ENCODE results near the gene CREG2.
A peak's percentile ranks its signal among the peaks of the same experiment; 100 is the strongest.
"Not testable (repeated sequence)": the region's sequence is repeated elsewhere in the genome, so short reads cannot be mapped to it uniquely, and the experiment has no call there.

CREG2 gene

DNA sequence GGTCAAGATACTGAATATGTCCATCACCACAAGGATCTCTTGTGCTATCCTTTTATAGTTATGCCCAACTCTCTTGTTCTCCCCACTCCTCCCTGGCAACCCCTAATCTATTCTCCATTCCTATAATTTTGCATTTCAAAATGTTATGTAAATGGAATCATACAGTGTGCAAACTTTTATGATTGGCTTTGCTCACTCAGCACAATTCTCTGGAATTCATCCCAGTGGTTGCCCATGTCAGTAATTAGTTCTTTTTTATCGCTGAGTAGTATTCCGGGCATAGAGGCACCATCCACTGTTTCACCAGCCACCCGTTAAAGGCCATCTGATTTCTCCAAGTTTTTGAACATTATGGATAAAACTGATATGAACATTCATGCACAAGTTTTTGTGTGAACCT is 40.4 kb downstream of the CREG2 start:
- no peak for DNase-seq (ENCODE audit: low spot score)

DNA sequence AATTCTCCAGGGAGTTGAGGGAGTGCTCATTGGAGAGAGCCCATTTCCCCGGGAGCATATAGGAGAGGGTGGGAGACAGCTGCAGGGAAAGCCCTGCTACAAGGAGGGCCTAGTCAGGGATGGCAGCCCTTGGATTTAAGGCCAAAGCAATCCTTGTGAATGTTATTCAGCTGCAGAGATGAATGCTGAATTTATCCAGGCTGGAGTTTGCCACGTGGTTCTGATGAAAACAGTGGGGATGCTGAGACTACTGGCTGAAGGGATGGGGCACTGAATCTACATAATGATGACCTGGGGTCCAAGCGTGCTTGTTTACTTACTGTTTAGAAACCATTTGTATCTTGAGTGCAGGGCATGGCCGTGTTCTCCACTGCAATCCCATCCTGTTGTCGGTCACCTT is 43.2 kb downstream of the CREG2 start:
- no peak for DNase-seq (ENCODE audit: low spot score)

DNA sequence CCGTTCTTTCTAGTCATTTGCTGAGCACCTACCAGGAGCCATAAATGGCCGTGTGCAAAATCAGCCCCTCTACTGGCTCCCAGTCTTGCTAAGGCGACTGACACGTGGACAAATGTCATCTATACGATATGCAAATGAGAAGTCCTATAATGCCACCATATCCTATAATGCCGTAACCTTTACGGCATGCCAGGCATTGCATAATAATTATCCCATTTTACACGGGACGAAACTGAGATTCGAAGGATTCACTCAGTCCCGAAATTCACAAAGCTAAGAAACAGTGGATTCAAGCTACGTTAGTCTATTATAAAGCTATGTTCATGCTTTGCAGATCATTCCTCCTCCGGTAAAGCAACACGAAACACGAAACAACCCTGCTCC is 44.7 kb downstream of the CREG2 start:
- no peak for DNase-seq (ENCODE audit: low spot score)

GRCh38 chr2:101341901-101342624 is 45.2 kb downstream of the CREG2 start:
- peak; percentile 66 for DNase-seq (ENCODE audit: low spot score)

- no peak for DNase-seq (ENCODE audit: low spot score)
Measured at GRCh38 chr2:101341421-101341820, 45.9 kb downstream of the CREG2 start.

GRCh38 chr2:101340141-101340551 is 47.2 kb downstream of the CREG2 start:
- DNase-seq (ENCODE audit: low spot score) = no peak

GRCh38 chr2:101339266-101339880 is 47.9 kb downstream of the CREG2 start:
- DNase-seq (ENCODE audit: low spot score) = no peak

DNA sequence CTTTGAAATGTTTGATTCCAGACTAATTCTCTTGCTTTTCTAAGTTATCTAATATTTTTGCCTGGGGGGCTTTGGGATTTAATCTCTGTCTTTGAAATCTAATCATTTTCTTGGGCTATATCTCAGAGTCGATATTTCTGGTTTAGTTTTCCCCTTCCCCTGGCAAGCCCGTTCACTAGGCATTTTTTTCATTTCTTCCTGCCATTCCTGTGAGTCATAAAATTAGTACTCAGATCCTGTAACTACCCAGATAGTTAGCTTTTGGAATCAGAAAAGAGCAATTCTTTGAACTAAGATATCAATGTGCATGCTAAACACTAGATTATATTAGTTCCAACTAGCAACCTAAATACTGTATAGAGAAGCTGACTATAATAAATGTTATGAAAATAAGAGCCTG is 49.4 kb downstream of the CREG2 start:
- DNase-seq (ENCODE audit: low spot score) = no peak

DNA sequence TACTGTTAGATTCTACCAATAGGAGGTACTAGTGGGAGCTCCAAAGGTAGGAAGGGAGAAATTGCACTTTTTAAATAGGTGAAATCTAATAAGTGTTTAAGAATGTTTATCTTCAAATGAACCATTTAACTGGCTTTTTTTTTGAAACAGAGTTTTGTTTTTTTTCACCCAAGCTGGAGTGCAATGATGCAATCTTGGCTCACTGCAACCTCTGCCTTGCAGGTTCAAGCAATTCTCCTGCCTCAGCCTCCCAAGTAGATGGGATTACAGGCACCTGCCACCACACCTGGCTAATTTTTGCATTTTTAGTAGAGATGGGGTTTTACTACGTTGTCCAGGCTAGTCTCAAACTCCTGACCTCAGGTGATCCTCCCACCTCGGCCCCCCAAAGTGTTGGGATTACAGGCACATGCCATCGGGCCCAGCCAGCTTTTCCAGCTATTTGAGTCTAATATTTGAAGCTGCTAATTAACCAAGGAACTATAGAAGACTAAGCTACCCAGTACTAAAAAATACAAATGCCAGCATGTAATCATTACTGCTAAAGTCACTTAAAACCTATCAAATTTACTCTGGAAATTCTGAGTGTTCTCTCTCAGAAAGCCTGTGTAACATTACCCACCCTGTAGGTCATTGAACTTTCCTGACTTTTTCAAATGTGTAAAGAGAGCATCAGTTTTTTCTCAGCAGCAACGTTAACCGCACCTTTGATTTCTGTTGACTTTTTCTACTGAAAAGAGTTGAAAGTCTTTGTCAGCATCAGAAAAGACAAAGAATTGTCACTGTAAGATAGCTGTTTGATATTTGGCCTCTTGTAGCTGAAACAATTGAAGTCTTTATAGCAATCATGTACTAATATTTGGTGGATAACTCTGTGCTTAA is 54.2 kb downstream of the CREG2 start:
- no peak for DNase-seq (ENCODE audit: low spot score)

DNA sequence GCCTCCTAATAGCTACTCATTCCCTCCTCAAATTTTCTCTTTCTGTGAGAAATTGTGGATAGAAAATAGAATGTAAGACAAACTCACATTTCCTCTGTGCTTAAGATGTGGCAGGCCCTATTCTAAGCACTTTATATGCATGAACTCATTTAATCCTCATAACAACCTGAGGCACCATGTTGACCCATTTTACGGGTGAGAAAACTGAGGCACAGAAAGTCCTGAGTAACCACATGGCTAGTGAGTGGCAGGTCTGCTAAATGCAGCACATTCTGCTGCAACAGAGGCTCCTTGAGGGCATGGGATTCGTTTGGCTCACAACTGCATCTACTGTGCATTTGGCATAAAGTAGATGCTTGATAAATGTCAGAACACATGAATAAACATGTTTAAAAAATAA is 56.1 kb downstream of the CREG2 start:
- DNase-seq (ENCODE audit: low spot score) = no peak

DNA sequence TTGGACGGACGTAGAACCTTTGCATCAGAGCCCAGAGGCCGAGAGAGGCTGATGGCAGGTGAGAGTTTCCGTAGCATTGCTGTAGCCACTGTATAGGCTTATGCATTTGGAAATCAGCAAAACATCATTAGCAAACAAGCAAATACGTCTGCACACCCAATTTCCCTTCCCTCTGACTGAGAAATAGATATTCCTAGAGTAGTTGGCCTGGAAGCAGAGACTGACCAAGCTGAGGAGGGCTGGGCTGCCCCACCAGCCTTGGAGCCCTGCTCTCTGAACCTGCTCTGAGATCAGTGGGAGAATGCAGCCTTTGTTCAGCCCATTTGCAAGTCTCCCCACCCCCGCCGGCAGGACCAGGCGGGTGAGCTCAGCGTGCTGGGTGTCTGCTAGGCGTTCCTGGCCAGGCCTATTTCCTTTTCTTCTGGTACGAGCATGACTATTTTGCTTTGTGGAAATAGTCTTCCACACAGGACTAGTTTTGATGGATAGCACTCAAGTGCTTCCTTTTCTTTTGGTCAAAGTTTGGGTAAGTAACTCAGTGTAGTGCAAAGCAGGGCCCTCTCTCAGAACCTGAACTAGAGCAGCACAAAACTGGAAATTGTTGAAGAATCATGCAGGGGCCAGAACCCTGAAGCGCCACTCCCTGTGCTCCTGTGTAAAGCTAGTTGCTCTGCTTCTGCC is 56.9 kb downstream of the CREG2 start:
- no peak for DNase-seq (ENCODE audit: low spot score)

GRCh38 chr2:101329026-101329425 is 58.3 kb downstream of the CREG2 start:
- no peak for DNase-seq (ENCODE audit: low spot score)

DNA sequence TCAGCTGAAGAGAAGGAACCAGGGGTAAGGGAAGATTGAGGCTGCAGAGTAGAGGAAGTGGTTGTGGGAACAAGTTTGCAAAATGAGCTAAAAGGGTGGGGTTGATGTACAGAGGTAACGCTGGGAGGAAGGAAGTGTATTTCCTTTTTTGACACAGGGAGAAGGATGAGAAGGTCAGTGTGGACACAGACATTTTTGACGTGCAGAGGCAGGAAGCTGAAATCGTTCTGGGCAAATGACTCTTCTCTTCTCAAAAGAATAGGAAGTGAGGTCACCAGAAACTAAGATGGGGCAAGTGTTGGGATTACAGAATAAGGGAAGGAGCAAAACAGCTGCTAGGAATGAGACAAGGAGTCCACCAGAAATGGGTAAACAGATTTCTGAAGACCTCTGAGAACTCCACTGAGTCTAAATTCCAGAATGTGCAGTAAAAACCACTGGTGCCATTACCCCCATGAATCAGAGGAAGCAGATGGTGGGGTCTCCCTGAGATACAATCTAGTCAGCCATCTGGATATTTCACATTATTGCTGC is 58.8 kb downstream of the CREG2 start:
- no peak for DNase-seq (ENCODE audit: low spot score)

GRCh38 chr2:101327863-101328394 is 59.4 kb downstream of the CREG2 start:
- no peak for DNase-seq (ENCODE audit: low spot score)

GRCh38 chr2:101325425-101325824 is 61.9 kb downstream of the CREG2 start:
- no peak for DNase-seq (ENCODE audit: low spot score)

DNA sequence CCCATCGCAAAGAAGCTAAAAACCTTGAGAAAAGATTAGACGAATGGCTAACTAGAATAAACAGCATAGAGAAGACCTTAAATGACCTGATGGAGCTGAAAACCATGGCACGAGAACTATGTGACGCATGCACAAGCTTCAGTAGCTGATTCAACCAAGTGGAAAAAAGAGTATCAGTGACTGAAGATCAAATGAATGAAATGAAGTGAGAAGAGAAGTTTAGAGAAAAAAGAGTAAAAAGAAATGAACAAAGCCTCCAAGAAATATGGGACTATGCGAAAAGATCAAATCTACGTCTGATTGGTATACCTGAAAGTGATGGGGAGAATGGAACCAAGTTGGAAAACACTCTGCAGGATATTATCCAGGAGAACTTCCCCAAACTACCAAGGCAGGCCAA is 70.7 kb downstream of the CREG2 start:
- DNase-seq (ENCODE audit: low spot score) = not testable (repeated sequence)

- no peak for DNase-seq (ENCODE audit: low spot score)
Measured at GRCh38 chr2:101311696-101312017, 75.6 kb downstream of the CREG2 start.

DNA sequence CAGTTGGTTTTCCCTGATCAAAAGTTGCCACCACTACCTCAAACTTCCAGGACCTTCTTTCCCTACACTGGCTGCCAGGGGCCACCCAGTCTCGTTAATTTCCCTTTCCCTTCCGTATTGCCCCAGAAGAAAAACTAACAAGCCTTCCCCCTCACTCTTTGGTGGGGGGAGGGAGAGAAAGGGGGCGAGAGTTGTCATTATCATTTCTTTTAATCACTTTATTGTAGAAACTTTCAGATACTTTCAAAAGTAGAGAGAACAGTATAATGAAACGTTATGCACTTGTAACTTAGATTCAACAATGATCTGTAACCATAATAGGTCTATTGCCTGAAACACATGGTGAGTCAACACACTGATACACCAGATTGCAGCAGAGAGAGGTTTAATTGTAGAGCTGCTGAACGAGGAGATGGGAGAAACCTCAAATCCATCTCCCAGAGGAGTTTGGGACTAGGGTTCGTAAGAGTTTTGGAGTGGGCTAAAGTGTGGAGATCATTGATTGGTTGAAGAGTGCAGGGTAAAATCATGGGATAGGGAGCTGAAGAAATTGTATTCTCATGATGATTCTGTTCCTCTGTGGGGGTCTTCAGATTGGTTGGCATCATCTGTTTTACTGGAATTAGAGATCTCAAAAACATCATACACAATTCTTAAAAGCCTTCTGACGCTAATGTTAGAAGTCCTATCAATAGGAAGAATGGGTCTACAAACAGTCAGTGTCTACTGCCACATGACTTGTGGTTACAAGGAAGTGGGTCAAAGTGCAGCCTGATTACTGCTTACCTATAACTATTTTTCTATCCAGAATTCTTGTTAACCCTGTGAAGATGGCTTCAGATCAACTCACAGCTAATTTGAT is 76.2 kb downstream of the CREG2 start:
- DNase-seq (ENCODE audit: low spot score) = no peak

- no peak for DNase-seq (ENCODE audit: low spot score)
Measured at GRCh38 chr2:101310090-101310833, 77.0 kb downstream of the CREG2 start.

Measured in SK-N-DZ (cell line).